ENCODE results near the gene ADAMTS19.

ADAMTS19 gene

GRCh38 chr5:129441096-129441495 lies 19.0 kb upstream of the ADAMTS19 start:
- in situ Hi-C loops (cut with HindIII; ENCODE audit: low pct_ligation_motif_present, low sequenced_read_pairs) = no loop called here

DNA sequence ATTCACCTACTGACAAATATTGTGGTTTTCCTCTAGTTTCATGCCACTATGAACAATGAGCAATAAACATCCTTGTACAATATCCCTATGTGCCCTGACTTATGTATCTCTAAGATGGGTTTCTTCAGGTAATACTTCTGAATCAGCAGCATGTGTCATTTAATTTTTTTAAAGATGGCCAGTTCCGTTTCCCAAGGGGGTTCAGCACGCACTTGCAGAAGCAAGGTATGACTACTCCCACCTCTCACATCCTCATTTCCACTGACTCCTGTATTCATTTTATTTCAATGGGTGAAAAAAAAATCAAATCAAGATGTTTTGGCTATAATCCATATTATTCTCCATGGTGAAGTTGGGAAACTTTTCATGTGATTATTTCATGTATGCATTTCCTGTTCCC lies 14.7 kb upstream of the ADAMTS19 start:
- DNase-seq = no peak
- H3K27ac ChIP-seq = no peak overlapping the region
- no peaks in the 10 kb centered on the region for H3K27me3 ChIP-seq (replicated peaks)
- no peaks in the 10 kb centered on the region for H3K36me3 ChIP-seq (replicated peaks)
- in situ Hi-C loops (cut with HindIII; ENCODE audit: low pct_ligation_motif_present, low sequenced_read_pairs) = no loop called here
- no peak overlapping the region for H3K4me3 ChIP-seq (ENCODE audit: low read depth, low read length)
- no peak for TF ChIP-seq CTCF (IDR thresholded peaks at IDR 0.05; ENCODE audit: low read depth, low read length, missing control alignments)

More at GRCh38 chr5:129441096-129441495, 19.0 kb upstream of the ADAMTS19 start:
- Histone ChIP-seq H3K36me3 (replicated peaks) (no peaks in the 10 kb centered on the region), H3K27me3 (replicated peaks) (no peaks in the 10 kb centered on the region), H3K4me3 (ENCODE audit: low read depth, low read length) (no peak overlapping the region), H3K27ac (no peak overlapping the region)
- TF ChIP-seq CTCF (IDR thresholded peaks at IDR 0.05; ENCODE audit: low read depth, low read length, missing control alignments) = no peak
- no peak for DNase-seq

DNA sequence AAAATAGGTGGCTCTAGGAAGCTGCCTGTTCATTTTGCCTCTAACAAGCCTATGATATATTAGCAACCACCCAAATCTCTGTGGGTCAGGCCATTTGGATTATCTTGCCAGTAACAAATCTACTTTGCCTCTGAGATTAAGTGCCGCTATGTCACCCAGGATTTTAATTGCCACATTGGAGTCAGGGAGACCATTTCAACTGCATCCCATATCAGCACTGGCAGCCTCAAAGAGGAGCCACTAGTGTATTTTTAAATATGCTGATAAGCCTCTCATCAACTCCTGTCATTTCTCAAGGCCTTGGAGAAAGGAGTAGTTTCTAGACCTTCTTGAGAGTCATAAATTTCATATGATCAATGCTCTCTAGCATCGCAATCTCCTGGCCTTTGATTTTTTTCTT lies 12.1 kb upstream of the ADAMTS19 start:
- Histone ChIP-seq H3K4me3 (ENCODE audit: low read depth, low read length) (no peak overlapping the region), H3K27me3 (replicated peaks) (no peaks in the 10 kb centered on the region), H3K36me3 (replicated peaks) (no peaks in the 10 kb centered on the region), H3K27ac (no peak overlapping the region)
- in situ Hi-C loops (cut with HindIII; ENCODE audit: low pct_ligation_motif_present, low sequenced_read_pairs) = no loop called here
- TF ChIP-seq CTCF (IDR thresholded peaks at IDR 0.05; ENCODE audit: low read depth, low read length, missing control alignments) = no peak
- DNase-seq = no peak

GRCh38 chr5:129448654-129449053 lies 11.4 kb upstream of the ADAMTS19 start:
- no peaks in the 10 kb centered on the region for H3K36me3 ChIP-seq (replicated peaks)
- DNase-seq = no peak
- no peak overlapping the region for H3K27ac ChIP-seq
- in situ Hi-C loops (cut with HindIII; ENCODE audit: low pct_ligation_motif_present, low sequenced_read_pairs) = no loop called here
- no peak for TF ChIP-seq CTCF (IDR thresholded peaks at IDR 0.05; ENCODE audit: low read depth, low read length, missing control alignments)
- H3K4me3 ChIP-seq (ENCODE audit: low read depth, low read length) = no peak overlapping the region
- H3K27me3 ChIP-seq (replicated peaks) = no peaks in the 10 kb centered on the region

GRCh38 chr5:129454461-129454860 lies 5.6 kb upstream of the ADAMTS19 start:
- no peak for DNase-seq
- in situ Hi-C loops (cut with HindIII; ENCODE audit: low pct_ligation_motif_present, low sequenced_read_pairs) = no loop called here

More at GRCh38 chr5:129454461-129454860, 5.6 kb upstream of the ADAMTS19 start:
- no peaks in the 10 kb centered on the region for H3K36me3 ChIP-seq (replicated peaks)
- TF ChIP-seq CTCF (IDR thresholded peaks at IDR 0.05; ENCODE audit: low read depth, low read length, missing control alignments) = no peak
- H3K27me3 ChIP-seq (replicated peaks) = peaks cover 5% of the 10 kb centered on the region
- H3K4me3 ChIP-seq (ENCODE audit: low read depth, low read length) = no peak overlapping the region
- no peak overlapping the region for H3K27ac ChIP-seq
